Activated naive CD4-positive, alpha-beta T cell (primary cell): ENCODE data around the gene PLA2G4E.

Experiments
- DNase-seq, 4 experiments: peaks; one replicate each; lab custom pipeline; 2025; lab: John Stamatoyannopoulos, UW

The PLA2G4E gene

DNA sequence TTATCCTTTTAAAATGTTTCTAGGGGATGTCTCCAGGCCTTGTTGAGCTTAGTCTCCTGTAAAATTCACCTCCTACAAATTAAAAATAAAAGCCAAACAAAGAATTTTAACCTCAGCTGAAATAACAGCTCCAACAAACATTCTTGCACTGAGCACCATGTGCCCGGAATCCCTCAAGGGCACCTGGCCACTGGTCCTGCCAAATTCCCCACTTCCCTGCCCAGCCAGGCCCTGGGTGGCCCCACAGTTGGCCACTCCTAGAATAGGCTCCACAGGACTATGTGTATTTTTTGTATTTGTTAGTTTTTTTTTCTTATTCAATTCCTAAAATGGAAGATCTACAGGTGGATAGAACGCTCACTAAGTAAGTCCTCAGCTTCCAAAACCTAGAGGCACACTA is 33.1 kb upstream of the PLA2G4E start:
- no peak for DNase-seq

DNA sequence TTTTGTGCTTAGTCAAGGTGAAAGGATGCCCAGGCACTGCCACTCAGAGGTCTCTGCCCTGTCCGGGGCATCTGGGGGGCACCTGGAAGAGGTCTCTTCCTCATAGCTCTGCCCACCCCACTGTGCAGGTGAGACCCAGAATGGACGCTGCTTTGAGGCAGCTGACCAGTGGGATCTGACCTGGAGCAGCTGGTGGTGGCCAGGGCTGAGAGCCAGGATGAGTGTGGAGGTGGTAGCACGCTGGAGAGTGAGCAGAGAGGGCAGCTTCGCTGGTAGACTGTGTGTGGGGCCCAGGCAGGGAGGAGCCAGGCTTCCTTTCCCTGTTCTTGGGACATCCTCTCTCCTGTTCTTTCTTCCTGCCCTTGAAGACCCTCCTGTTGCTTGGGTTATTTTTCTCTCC is 32.2 kb upstream of the PLA2G4E start:
- no peak for DNase-seq

DNA sequence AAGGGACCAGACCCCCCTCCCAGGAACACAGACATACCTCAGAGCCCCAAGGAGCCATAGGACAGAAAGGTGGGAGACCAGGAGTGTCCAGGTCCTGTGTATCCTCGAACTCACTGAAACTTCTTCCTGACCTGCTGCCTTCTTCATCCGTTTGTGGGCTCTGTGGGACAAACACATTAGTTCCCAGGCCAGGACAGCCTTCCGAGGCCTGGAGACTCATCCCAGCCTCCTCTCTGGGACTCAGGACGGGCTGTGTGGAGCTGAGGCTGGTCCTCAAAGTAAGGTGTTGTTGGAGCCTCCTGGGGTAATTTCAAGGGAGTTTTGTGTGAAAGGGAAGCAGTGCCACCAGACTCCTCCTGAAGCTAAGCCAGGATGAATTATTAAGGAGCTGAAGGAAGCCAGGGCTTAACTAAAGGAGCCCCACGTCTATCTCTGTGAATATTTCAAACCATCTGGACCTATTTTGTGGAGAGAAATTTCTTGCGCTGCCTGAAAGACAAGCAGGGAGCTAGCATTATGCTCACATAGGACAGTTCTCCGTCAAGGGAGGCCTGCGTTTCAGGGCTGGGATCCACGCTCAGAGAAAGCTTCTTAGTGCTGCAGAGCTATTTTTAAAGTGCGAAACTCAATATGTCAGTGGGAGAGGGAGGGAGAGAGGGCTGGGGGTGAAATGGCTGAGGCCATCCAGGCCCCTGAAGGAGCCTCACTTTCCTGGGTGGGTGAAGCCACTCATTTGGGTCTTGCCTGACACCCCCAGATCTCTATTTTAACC is 29.8 kb upstream of the PLA2G4E start:
- no peak for DNase-seq

DNA sequence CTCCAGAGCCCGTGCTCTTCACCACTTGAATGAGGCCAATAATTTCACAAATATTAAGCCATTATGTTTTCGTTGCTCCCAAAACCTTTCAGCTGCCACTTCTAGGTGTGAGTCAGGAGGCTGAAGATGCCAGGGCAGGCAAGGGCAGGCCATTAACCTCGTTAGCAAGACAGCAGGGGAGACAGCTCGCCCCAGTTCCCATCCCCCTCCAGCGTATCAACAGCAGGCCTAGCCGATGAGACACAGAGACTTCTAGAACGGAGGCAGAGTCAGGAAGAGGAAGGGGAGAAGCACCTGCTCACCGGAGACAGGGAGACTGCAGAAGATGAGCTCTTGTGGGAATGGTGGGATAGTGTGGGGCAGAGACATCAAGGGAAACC is 28.0 kb upstream of the PLA2G4E start:
- no peak for DNase-seq

DNA sequence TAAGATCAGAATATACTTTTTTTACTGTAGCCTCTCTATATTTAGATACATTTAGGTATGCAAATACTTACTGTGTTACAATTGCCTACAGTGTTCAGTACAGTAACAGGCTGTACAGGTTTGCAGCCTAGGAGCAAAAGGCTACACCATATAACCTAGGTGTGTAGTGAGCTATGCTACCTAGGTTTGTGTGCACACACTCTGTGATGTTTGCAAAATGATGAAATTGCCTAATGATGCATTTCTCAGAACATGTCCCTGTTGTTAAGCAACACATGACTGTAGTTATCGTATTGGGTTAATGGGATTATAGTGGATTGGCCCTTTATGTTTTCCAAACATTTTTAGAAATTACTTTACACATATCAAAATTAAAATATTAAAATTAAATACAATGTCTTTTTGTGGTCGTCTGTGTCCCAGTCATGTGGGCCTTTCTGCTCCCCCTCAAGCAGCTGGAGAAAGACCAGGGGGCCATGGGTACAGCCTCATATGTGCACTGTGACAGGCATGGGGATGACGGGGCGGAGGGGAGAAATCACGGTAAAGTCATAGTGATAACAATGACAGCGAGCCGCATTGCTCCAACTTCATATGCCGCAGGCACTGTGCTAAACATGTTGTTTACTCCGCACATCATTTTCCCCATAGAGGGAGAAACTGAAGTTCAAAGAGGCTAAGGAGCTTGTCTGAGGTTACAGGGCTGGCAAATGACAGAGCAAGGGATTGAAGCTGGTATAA is 27.4 kb upstream of the PLA2G4E start:
- DNase-seq, result no peak

DNA sequence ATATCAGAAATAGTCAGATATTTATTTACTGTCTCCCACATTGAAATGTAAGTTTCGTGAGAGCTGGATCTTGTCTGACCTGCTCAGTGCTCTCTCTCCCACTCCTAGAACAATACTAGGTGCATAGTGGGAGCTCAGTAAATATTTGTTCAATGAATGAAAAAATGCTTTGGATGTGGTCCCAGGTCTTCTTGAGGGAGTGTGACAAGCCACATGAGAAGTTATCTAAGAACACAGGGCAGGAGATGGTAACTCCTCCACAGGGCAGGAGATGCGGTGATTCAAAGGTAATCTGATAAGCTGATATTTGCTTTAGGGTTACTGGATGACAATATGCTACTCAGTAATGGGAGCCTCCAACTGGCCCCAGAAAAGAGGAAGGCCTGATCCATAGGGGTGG is 25.8 kb upstream of the PLA2G4E start:
- no peak for DNase-seq

DNA sequence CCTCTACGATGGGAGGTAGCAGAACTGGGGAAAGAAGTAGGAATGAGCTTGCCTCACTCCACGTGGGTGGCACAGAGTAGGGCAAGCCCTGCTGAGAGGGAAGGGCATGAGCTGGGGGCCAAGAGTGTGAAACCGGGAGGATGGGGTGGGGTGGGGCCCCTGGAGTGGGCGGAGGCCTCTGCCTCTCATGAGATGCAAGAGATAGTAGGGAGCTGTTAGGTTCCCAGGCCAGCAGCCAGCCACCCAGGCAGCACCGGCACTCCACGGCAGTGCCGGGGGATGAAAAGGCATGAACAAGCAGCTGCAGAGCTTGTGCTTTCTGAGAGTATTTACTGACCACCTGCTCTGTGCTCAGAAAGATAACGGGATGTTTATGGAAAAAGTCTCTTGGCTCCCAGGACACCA is 24.4 kb upstream of the PLA2G4E start:
- DNase-seq, result no peak

DNA sequence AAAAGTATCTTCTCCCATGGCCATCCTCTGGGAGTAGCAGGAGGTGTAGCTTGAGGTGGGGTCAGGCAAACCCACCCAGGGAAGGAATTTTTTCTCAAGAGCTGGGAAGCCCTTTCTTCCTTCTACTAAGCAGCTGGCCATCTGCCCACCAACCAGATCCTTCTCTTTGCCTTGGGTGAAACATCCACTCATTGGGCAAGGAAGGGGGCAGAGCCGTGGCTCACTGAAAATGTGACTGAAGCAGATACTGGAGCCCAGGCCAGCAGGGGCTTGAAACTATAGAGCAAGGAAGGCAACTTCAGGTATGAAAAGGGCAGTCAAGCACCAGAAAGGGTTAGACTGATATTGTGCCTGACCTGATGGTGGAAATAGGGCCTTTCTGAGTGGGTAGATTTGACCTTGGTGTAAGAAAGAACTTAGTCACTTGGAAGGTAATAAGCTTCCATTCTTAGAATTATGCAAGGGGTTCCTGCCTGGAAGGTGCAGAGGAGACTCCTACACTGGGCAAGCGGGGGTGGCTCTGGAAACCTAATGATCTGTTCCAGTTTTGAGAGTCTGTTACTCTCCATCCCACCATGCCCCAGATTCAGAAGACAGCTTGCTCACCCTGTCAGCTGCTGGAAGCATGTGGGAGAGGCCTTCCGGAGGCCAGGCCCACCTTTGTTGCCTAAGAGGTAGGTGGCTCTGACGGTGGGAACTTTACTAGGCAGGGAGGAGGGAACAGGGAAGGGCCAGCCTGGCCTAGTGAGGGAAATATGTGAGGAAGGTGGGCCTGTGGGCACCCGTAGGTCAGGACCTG is 22.0 kb upstream of the PLA2G4E start:
- DNase-seq, result no peak

DNA sequence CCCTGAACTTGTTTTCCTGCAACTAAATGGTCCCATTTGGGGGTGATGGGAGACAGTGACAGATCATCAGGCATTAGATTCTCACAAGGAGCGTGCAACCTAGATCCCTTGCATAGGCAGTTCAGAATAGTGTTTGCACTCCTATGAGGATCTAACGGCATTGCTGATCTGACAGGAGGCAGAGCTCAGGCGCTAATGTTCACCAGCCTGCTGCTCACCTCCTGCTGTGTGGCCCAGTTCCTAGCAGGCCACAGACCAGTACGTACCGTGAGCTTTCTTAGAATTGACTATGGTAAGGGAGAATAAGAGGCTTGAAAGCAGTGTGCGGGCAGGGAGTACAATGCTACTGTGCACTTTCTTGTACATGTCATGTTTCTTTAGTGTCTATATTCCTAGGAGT is 17.6 kb upstream of the PLA2G4E start:
- no peak for DNase-seq

DNA sequence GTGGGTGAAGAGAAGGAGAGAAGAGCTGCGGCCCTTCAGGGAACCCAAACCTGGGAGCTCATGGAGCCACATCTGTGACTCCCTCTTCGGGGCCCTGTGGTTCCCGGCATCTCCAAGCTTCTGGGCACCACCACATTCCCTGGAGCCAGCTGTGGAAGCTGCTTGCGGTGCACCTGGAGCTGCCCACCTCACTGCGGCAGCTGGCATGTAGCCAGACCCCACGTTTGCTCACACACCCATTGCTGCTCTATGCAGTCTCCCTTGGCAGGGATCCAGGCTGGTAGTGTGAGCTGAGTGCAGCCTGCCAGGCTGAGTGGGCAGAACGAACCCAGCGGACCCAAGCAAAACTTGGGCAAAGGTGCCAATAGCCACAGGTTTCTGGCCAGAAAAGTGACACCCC is 16.8 kb upstream of the PLA2G4E start:
- no peak for DNase-seq

DNA sequence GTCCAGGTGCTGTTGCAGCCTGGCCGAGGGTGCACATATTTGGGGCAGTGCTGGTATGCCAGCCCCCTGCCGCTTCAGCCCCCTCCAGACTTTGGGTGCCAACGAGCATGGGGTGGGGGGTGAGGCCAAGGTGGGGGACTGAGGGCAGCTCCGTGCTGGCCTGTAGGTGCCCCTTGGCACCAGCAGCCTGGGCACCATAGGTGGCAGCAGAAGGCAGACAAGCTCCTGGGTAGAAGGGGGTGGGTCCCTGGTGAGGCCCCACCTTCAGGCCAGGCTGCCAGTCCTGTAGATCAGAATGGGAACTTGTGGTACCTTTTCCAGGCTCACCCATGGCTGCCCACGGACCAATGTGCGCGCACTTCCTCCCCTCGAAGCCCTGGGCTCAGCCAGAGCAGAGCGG is 16.1 kb upstream of the PLA2G4E start:
- no peak for DNase-seq

DNA sequence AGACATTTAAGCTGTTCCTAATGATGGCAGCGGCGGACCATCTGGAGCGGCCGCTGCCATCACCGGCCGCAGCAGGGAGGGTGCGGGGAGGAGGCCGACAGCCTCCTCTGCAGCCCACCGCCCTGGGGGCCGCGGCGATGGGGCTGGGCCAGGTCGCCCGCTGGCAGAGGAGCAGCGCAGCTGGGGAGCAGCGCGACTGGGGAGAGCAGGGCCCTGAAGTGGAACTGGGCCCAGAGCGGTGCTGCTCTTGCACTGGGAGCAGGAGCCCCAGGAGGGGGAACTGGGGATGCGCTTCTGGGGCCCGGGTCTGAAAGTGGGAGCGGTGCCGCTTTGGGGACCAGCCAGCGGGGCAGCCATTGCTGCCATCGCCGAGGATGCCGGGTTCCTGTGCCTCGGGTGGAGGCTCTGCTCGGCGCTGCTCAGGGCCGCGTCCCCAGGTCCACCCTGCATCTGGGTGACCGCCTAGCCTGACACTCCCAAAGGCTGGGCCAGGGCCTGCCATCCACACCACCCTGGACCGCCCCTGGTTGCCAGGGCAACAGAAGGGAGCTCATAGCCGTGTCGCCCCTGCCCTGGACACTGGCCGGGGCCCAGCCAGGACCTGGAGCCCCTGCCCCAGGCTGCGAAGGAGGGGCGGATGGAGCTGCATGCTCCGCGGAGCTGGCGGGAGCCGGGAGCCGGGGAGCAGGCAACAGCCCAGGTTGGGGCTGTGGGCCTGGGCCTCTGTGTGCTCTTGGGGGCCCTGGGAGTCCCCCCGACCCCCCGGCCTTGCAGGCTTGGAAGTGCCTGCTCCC is 15.5 kb upstream of the PLA2G4E start:
- no peak for DNase-seq

DNA sequence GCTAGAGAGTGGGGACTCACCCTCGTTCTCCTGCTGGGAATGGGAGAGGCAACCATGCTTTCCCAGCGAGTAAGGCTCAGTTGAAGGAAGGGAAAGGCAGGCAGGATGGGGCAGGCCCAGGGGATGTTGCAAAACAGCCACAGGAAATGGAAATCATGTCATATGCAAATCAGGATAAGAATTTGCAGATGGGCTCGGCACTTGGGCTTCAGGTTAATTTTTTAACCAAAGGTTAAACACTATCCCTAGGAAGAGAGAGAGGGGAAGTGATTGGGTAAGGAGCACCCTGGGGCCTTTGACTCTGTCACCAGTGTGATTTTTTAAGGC is 14.6 kb upstream of the PLA2G4E start:
- DNase-seq, result no peak

DNA sequence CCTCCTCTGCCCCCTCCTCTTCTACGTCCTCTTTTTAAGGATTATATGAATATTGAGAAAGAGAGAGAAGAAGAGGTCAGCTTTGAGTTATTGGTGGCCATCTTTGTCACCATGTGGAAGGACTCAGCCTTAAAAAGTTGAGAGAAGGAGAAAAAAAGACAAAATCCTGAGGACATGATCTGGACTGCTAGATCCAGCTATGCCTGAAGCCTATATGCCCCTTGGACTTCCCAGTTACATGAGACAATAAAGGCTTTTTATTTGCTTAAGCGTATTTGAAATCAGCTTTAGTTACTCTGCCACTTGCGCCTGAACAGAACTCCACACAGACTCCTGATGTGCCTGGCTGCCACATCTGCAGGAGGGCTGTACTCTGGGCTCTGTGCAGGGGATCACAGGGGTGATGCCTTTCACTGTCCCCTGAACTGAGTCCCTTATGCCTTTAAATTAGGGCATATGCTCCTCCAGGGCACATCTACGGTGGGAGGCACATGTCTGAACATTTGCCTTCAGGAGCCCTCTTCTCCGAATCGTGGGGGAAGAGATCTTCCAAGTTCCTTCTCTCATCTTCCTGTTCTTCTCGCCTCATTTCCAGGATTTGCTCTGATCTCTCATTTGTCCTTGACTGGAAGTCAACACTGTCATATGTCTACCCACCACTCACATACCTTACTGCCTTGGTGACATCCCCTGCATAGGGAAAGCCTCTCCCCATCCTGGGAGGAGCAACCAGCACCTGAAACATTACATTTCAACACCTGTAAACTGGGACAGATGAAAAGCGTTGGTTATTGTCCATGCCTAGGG is 14.0 kb upstream of the PLA2G4E start:
- no peak for DNase-seq

DNA sequence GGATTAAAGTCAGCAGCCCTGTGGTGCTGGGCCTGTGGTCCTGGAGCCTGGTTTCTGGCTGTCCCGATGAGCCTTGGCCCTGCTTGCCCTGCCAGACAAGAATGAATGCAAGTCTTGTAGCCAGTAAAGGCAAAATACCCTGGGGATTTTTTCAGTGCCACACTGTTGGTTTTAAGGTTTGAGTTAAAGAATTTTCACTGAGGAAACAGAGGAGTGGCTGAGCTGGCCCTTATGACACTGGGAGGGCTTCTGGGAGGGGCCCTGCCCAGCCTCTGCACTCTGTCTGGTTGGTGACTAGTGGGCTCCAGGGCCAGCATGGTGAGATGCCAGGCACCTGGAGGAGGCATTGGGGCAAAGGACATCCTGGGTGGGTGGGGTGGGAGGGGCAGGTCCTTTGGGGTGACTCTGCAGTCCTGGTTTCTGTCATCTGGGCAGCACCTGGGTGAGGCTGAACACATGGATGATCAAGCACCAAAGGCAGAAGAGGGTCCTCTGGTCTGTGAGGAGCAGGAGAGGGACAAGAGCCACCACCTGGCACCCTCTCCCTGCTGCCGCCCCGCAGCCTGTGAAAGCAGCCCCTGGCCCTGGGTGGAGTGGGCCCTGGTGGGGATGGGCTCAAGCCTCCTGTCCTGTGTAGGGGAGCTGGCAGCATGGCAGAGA is 12.5 kb upstream of the PLA2G4E start:
- DNase-seq, result no peak

DNA sequence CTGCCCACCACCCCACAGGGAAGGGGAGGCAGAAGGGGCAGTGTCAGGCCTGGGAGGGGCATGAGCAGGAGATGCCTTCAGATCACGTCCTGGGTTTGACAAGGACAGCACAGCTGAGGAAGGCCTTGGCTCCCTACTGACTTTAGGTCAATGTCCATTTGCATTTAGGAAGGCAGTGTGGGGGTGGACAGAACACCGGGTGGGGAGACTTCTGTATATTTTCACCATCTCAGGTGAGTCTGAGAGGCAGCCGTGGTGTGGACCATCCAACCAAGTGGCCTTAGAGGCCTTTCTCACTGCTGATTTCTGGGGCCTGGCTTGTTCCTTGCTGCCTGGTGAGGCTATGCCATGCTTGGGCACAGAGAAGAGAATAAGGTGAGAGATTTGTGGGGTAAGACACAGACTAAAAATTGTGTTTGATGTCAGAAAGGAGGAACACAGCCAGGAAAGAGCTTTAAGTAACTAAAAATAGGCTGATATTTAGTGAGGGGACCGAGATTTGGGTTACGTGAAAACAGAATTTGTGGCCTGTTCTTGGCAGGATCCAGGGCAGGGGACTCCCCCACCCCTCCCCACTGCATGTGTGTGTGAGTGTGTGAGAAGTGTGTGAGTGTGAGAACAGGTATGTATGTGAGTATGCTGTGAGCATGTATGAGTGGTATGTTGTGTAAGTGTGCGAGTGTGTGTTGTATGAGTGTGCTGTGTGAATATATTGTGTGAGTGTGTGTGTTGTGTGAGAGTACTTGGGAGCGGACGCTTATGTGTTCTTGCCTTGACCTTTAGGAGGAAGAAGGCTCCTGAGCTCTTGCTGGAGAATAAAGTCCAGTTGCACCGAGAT is 11.8 kb upstream of the PLA2G4E start:
- DNase-seq, result no peak

DNA sequence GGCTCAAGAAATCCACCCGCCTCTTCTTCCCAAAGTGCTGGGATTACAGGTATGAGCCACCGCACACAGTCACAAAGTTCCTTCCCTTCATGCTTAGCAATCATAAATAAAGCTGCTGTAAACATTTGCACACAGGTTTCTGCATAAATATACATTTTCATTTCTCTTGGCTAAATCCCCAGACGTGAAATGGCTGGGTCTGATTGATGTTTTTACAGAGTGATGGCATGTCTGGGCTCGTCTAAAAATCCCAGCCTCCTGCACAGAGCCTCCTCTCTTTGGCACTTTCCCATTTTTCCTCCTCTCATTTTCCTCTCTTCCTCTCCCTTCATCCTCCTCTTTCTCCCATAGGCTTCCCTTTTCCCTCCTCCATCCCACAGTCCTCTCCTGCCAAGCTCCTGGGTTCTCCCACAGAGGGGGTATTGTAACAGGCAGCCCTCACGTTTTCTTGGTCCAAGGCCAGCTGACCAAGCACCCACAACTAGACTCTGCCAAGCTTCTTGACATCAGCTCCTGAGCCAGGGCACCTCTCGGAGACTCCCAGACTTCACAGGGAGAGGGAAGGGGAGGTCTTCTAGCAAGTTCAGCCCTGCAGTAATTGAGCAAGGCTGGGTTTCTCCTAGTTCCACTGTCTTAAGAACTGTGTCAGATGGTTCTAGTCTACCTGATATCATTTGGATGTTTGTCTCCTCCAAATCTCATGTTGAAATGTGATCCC is 10.5 kb upstream of the PLA2G4E start:
- DNase-seq, result no peak

DNA sequence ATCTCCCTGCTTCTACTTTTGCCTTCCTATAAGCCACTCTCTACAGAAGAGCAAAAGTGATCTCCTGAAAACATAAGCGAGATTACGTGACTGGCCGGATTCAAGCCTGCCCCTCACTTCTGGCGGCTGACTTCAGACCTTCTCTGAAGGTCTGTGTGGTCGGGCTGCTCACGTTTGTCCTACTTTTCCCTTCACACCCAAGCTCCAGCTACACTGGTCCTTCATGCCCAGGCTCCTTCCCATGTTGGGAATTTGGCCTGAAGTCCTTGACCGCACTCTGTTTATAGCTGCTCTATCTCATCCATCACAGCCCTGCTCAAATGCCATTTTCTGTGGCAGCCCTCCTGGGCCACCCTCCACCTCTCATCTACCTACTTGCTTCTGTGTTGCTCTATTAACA is 6.7 kb upstream of the PLA2G4E start:
- no peak for DNase-seq

DNA sequence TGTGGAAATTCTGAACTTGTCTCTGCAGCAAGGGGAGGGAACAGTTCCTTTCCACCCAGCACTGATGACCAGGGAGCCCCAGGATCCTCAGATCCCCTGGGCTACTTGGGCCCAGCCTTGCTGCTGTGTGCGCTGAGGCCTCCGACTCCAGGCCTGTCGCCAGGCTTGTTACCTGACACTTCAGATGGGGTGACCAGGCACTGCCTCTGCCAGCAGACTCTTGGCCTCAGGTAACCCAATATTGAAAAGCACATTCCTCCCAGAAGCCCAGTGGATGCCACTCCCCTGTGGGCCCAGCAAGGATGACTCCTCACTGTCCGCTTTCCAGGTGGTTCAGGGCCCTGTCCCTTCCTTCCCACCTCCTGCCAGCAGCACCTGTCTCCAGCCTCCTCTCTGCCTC is 3.5 kb upstream of the PLA2G4E start:
- no peak for DNase-seq
